HT-29 (cell line): ENCODE measurements around the gene MAOA. TPM values are rescaled to one million over a fixed set of nuclear protein-coding genes. Genes with fewer than 3 reads are reported as not detected.
A peak's percentile ranks its signal among the peaks of the same experiment; 100 is the strongest.
"Not testable (repeated sequence)": the region's sequence is repeated elsewhere in the genome, so short reads cannot be mapped to it uniquely, and the experiment has no call there.

Experiments used
- DNase-seq: peaks from one replicate; pipeline ENCODE4 v3.0.0-alpha.2; 2015; ENCODE audit warnings: low spot score
- total RNA-seq: library from RNA; depleted of rRNA; stranded (reverse); fragments of >200 nt; shearing (Covaris generic); gene quantifications from 2 replicates; pipeline ENCODE4 v1.2.3, GENCODE V29; 2014

Gene MAOA
- total RNA-seq, 1 experiment from 2014 or later, result 10.9 TPM

- DNase-seq, result no peak
Observed at GRCh38 chrX:43717161-43717560, 61.1 kb downstream of the MAOA start.

- no peak for DNase-seq
Observed at GRCh38 chrX:43718081-43718480, 62.0 kb downstream of the MAOA start.

GRCh38 chrX:43718546-43718945 lies 62.4 kb downstream of the MAOA start:
- no peak for DNase-seq

- DNase-seq, result no peak
Observed at GRCh38 chrX:43718956-43719355, 62.9 kb downstream of the MAOA start.

GRCh38 chrX:43720082-43720481 lies 64.0 kb downstream of the MAOA start:
- DNase-seq, result no peak

GRCh38 chrX:43720961-43721360 lies 64.9 kb downstream of the MAOA start:
- no peak for DNase-seq

GRCh38 chrX:43725227-43725626 lies 69.1 kb downstream of the MAOA start:
- DNase-seq, result not testable (repeated sequence)

- not testable (repeated sequence) for DNase-seq
Observed at GRCh38 chrX:43727254-43727653, 71.2 kb downstream of the MAOA start.

- no peak for DNase-seq
Observed at GRCh38 chrX:43728002-43728401, 71.9 kb downstream of the MAOA start.

GRCh38 chrX:43728966-43729365 lies 72.9 kb downstream of the MAOA start:
- DNase-seq, result no peak

- no peak for DNase-seq
Observed at GRCh38 chrX:43731086-43731485, 75.0 kb downstream of the MAOA start.

- no peak for DNase-seq
Observed at GRCh38 chrX:43733699-43734098, 77.6 kb downstream of the MAOA start.

GRCh38 chrX:43734444-43734843 lies 78.3 kb downstream of the MAOA start:
- no peak for DNase-seq

GRCh38 chrX:43735534-43735933 lies 79.4 kb downstream of the MAOA start:
- DNase-seq, result no peak

- no peak for DNase-seq
Observed at GRCh38 chrX:43735957-43736356, 79.9 kb downstream of the MAOA start.

- DNase-seq, result no peak
Observed at GRCh38 chrX:43741843-43742573, 85.9 kb downstream of the MAOA start.

- no peak for DNase-seq
Observed at GRCh38 chrX:43743100-43743822, 87.2 kb downstream of the MAOA start.

GRCh38 chrX:43744284-43744683 lies 88.2 kb downstream of the MAOA start:
- no peak for DNase-seq

GRCh38 chrX:43745938-43746721 lies 90.0 kb downstream of the MAOA start:
- no peak for DNase-seq

- DNase-seq, result no peak
Observed at GRCh38 chrX:43747476-43747875, 91.4 kb downstream of the MAOA start.

GRCh38 chrX:43750248-43750676 lies 94.2 kb downstream of the MAOA start:
- peak; percentile 88 for DNase-seq

- DNase-seq, result no peak
Observed at GRCh38 chrX:43753637-43754036, 97.5 kb downstream of the MAOA start.
